Caco-2 (cell line): ENCODE data around the gene ELMO1. TPM values are rescaled to one million over a fixed set of nuclear protein-coding genes. Genes with fewer than 3 reads are reported as not detected.

Source experiments
- BruUV-seq: library from RNA; stranded (reverse); fragments of 400-500 nt; replicated peaks from 2 replicates; lab custom pipeline; 2021; lab: Mats Ljungman, UMichigan
- CTCF ChIA-PET: fragments of 300-600 bp; sonication (Branson Sonifier 250); formaldehyde crosslinking; loops from one replicate; lab custom pipeline; 2022; ENCODE audit warnings: antibody characterized with exemption; lab: Charles Lee
- POLR2A ChIA-PET: fragments of 300-600 bp; sonication (Branson Sonifier 250); formaldehyde crosslinking; loops from one replicate; lab custom pipeline; 2022; ENCODE audit warnings: antibody characterized with exemption; lab: Charles Lee
- DNase-seq, 2 experiments: peaks; one replicate each; pipeline versions ENCODE4 v3.0.0 to v3.0.0-alpha.2; 2020 to 2022
- H3K27me3 ChIP-seq: replicated peaks from 2 replicates; pipeline ENCODE4 v1.6.0; 2011; ENCODE audit warnings: low read length; ENCODE audit not compliant: control insufficient read depth, insufficient read depth
- H3K36me3 ChIP-seq: 2 replicates; pipeline ENCODE4 v1.5.1; 2011; ENCODE audit warnings: low read length; ENCODE audit not compliant: control insufficient read depth, insufficient read depth
- H3K4me1 ChIP-seq: fragments of 250-450 bp; sonication (Bioruptor Pico); 2 replicates; pipeline ENCODE4 v1.5.1; 2020; ENCODE audit warnings: mild to moderate bottlenecking
- H3K4me3 ChIP-seq: 2 replicates; pipeline ENCODE4 v1.5.1; 2011; ENCODE audit warnings: low read depth, mild to moderate bottlenecking, control low read depth, low read length
- H3K9me3 ChIP-seq: fragments of 250-450 bp; sonication (Bioruptor Pico); 2 replicates; pipeline ENCODE4 v1.5.1; 2020; ENCODE audit warnings: mild to moderate bottlenecking, moderate library complexity
- H3K27ac Mint-ChIP-seq: one replicate; pipeline ENCODE4 v1.8.0; 2022; ENCODE audit warnings: mixed read lengths; ENCODE audit not compliant: unreplicated experiment
- H3K27me3 Mint-ChIP-seq: one replicate; pipeline ENCODE4 v1.8.0; 2022; ENCODE audit warnings: mixed read lengths; ENCODE audit not compliant: insufficient read depth, unreplicated experiment
- H3K36me3 Mint-ChIP-seq: one replicate; pipeline ENCODE4 v1.8.0; 2022; ENCODE audit warnings: mild to moderate bottlenecking, mixed read lengths; ENCODE audit not compliant: insufficient read depth, unreplicated experiment
- H3K4me1 Mint-ChIP-seq: one replicate; pipeline ENCODE4 v1.8.0; 2022; ENCODE audit warnings: low read depth, mixed read lengths; ENCODE audit not compliant: unreplicated experiment
- H3K4me3 Mint-ChIP-seq: one replicate; pipeline ENCODE4 v1.8.0; 2022; ENCODE audit warnings: mild to moderate bottlenecking, moderate library complexity, mixed read lengths; ENCODE audit not compliant: unreplicated experiment
- H3K9me3 Mint-ChIP-seq: one replicate; pipeline ENCODE4 v1.8.0; 2022; ENCODE audit warnings: mixed read lengths; ENCODE audit not compliant: unreplicated experiment
- intact Hi-C: fragments of 100-400 bp; cut with micrococcal nuclease; formaldehyde crosslinking; loops from one replicate; pipeline ENCODE4 v1.10.0; 2022; ENCODE audit not compliant: unreplicated experiment
- total RNA-seq: library from RNA; stranded (reverse); gene quantifications from 2 replicates; pipeline ENCODE4 v1.2.3, GENCODE V29; 2022
- TF ChIP-seq, protein P1 (sequence below), 2 experiments: fragments of 200-600 bp in 1 of 2; IDR thresholded peaks; 1 replicate in 1 of 2; 2 replicates in 1 of 2; pipeline versions ENCODE4 v1.5.1 to v1.8.0; 2011 to 2022; ENCODE audit warnings: antibody characterized with exemption in 1 of 2, control low read depth in 1 of 2, inconsistent platforms in 1 of 2, low read depth in 1 of 2, low read length in 1 of 2, mild to moderate bottlenecking in 1 of 2, moderate library complexity in 1 of 2; ENCODE audit not compliant: insufficient read depth in 1 of 2, severe bottlenecking in 1 of 2, unreplicated experiment in 1 of 2

The ELMO1 gene
- total RNA-seq, 1 experiment from 2014 or later, result 0.14 TPM

DNA sequence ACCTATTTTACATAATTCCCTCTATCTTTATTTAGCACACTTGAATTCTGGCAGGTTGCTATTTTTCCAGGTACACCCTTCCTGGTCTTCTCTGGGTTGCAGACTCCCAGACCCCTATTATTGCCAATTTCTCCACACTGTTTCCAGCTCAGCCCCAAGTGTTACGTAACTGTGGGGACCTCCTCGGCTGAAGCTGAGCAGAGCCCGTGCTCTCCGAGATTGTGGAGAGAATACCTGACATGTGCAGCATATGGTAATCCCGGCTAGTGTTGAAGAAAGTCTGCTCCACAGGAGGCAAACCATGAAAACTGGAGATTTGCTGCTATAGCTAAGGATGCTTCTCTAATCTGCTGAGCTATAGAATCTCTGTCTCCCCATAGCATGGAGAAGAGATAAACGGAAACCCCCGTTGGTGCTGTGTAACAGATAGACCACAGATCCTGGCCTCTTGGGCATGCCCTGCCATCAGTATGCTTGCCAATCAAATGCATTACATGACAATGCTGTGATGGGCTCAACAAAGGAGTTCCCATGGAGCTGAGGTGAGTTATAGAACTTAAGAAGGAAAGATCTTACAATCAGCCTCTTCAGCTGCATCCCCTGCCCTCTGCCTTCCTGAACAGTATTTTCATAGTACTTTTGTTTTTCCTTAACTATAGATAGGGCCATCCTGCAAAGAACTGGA, 579.8 kb downstream of the ELMO1 start:
- H3K9me3 Mint-ChIP-seq, result peaks cover 10% of the 10 kb centered on the region
- intact Hi-C loops, result no loop called here
- H3K27me3 Mint-ChIP-seq, result no peaks in the 10 kb centered on the region

GRCh38 chr7:36865019-36865418, 583.6 kb downstream of the ELMO1 start:
- TF ChIP-seq, protein P1, sequence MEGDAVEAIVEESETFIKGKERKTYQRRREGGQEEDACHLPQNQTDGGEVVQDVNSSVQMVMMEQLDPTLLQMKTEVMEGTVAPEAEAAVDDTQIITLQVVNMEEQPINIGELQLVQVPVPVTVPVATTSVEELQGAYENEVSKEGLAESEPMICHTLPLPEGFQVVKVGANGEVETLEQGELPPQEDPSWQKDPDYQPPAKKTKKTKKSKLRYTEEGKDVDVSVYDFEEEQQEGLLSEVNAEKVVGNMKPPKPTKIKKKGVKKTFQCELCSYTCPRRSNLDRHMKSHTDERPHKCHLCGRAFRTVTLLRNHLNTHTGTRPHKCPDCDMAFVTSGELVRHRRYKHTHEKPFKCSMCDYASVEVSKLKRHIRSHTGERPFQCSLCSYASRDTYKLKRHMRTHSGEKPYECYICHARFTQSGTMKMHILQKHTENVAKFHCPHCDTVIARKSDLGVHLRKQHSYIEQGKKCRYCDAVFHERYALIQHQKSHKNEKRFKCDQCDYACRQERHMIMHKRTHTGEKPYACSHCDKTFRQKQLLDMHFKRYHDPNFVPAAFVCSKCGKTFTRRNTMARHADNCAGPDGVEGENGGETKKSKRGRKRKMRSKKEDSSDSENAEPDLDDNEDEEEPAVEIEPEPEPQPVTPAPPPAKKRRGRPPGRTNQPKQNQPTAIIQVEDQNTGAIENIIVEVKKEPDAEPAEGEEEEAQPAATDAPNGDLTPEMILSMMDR (IDR thresholded peaks at IDR 0.05; ENCODE audit: insufficient read depth in 1 of 2, low read depth in 1 of 2, low read length in 1 of 2, severe bottlenecking in 1 of 2, unreplicated experiment in 1 of 2), result no peak
- BruUV-seq, result no TSS peak
- H3K4me1 ChIP-seq, result no peaks in the 10 kb centered on the region
- peaks cover 9% of the 10 kb centered on the region for H3K9me3 Mint-ChIP-seq
- no peaks in the 10 kb centered on the region; the same call in 1 of the 2 replicates for H3K27me3 ChIP-seq
- no peaks in the 10 kb centered on the region for H3K36me3 ChIP-seq
- ChIA-PET POLR2A (no interaction called here), CTCF (no interaction called here)
- DNase-seq, result no peak
- H3K4me1 Mint-ChIP-seq, result peaks cover 5% of the 10 kb centered on the region
- H3K27me3 Mint-ChIP-seq, result no peaks in the 10 kb centered on the region
- intact Hi-C loops, result no loop called here
- H3K36me3 Mint-ChIP-seq, result no peaks in the 10 kb centered on the region
- H3K4me3 ChIP-seq, result no peak overlapping the region
- H3K9me3 ChIP-seq, result no peaks in the 10 kb centered on the region
- no peak overlapping the region for H3K27ac Mint-ChIP-seq
- H3K4me3 Mint-ChIP-seq, result no peak overlapping the region

More for the DNA sequence above, 579.8 kb downstream of the ELMO1 start:
- Mint-ChIP-seq H3K4me1 (peaks cover 17% of the 10 kb centered on the region), H3K4me3 (no peak overlapping the region), H3K36me3 (peaks cover 4% of the 10 kb centered on the region), H3K27ac (no peak overlapping the region)
- Histone ChIP-seq H3K36me3 (no peaks in the 10 kb centered on the region), H3K9me3 (no peaks in the 10 kb centered on the region; the same call in 1 of the 2 replicates), H3K4me1 (peaks cover 16% of the 10 kb centered on the region), H3K4me3 (no peak overlapping the region), H3K27me3 (no peaks in the 10 kb centered on the region)
- ChIA-PET CTCF (interaction anchor here (0.6 kb wide), 1 partner anchor 331 kb away, joined by 4 read pairs; no protein-coding TSS in a partner anchor), POLR2A (no interaction called here)
- no peak for DNase-seq
- TF ChIP-seq, protein P1 (IDR thresholded peaks at IDR 0.05; ENCODE audit: insufficient read depth in 1 of 2, low read depth in 1 of 2, low read length in 1 of 2, severe bottlenecking in 1 of 2, unreplicated experiment in 1 of 2), result no peak
- BruUV-seq, result no TSS peak

GRCh38 chr7:36863901-36864701, 584.6 kb downstream of the ELMO1 start:
- no peaks in the 10 kb centered on the region for H3K36me3 Mint-ChIP-seq
- Histone ChIP-seq H3K9me3 (no peaks in the 10 kb centered on the region), H3K4me1 (no peaks in the 10 kb centered on the region), H3K27me3 (no peaks in the 10 kb centered on the region; the same call in 1 of the 2 replicates), H3K36me3 (no peaks in the 10 kb centered on the region), H3K4me3 (no peak overlapping the region)
- no peak overlapping the region for H3K4me3 Mint-ChIP-seq
- TF ChIP-seq, protein P1 (IDR thresholded peaks at IDR 0.05; ENCODE audit: insufficient read depth in 1 of 2, low read depth in 1 of 2, low read length in 1 of 2, severe bottlenecking in 1 of 2, unreplicated experiment in 1 of 2), result no peak
- BruUV-seq, result no TSS peak
- H3K27me3 Mint-ChIP-seq, result no peaks in the 10 kb centered on the region
- ChIA-PET POLR2A (no interaction called here), CTCF (no interaction called here)
- no peak for DNase-seq
- peaks cover 7% of the 10 kb centered on the region for H3K9me3 Mint-ChIP-seq
- no peaks in the 10 kb centered on the region for H3K4me1 Mint-ChIP-seq
- no peak overlapping the region for H3K27ac Mint-ChIP-seq
- intact Hi-C loops, result no loop called here
